Measurements from ENCODE around the gene LILRA5. TPM values are rescaled to one million over a fixed set of nuclear protein-coding genes. Genes with fewer than 3 reads are reported as not detected.

LILRA5 gene
- total and polyA plus RNA-seq, 8 donors: 0.44 to 52.8 (median 0.84) TPM; not detected in 1

DNA sequence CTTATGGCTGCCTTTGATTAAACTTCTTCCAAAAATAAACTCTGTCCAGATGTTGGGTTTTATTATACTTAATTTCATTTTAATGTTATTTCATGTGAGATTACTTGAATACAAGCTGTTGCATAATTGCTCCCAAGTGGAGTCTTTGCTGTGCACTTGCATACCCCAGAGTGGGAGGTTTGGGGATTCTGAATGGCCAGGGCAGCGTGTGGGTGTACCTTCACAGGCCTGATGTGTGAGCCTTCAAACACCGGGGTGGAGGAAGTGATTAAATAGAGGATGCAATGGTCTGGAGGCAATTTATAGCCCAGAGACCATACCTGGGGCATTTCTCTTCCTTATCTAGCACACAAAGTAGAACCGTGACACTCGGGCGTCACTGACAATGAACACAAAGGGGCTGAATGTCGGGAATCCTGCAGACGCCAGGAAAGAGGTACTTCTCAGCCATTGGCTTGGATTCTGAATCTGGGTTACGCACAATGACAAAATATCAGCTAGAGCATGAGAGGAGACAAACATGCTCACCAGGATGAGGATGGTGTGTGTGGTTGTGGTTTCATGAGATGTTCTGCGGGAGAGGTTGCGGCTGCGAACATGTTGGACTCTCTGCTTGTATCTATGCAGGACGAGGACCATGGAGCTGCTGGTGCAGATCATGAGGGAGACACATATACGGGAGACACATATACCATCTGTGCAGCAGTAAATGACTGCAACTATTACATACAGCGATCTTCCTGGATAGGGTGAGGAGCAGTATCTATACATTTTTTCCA is 7.1 kb upstream of the LILRA5 start:
- no peak for ATAC-seq
- Histone ChIP-seq H3K27ac (peak overlapping the region in 1 of 2 donors; percentile 92), H3K4me1 (peaks cover 0 to 45% of the 10 kb centered on the region in 2 donors), H3K9me3 (no peaks in the 10 kb centered on the region), H3K4me3 (no peak overlapping the region), H3K36me3 (no peaks in the 10 kb centered on the region), H3K27me3 (peaks cover 4 to 58% of the 10 kb centered on the region in 2 donors)
- intact Hi-C loops (cut with DNase I): loop anchor here in 1 of 2 donors (10.0 kb wide), 1 partner anchor 75 kb away; no protein-coding TSS in a partner anchor
- TF ChIP-seq, protein P1, sequence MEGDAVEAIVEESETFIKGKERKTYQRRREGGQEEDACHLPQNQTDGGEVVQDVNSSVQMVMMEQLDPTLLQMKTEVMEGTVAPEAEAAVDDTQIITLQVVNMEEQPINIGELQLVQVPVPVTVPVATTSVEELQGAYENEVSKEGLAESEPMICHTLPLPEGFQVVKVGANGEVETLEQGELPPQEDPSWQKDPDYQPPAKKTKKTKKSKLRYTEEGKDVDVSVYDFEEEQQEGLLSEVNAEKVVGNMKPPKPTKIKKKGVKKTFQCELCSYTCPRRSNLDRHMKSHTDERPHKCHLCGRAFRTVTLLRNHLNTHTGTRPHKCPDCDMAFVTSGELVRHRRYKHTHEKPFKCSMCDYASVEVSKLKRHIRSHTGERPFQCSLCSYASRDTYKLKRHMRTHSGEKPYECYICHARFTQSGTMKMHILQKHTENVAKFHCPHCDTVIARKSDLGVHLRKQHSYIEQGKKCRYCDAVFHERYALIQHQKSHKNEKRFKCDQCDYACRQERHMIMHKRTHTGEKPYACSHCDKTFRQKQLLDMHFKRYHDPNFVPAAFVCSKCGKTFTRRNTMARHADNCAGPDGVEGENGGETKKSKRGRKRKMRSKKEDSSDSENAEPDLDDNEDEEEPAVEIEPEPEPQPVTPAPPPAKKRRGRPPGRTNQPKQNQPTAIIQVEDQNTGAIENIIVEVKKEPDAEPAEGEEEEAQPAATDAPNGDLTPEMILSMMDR (IDR thresholded peaks at IDR 0.05): no peak
- no peak for DNase-seq

GRCh38 chr19:54319049-54319448 is 6.1 kb upstream of the LILRA5 start:
- peaks cover 1 to 58% of the 10 kb centered on the region in 2 donors for H3K27me3 ChIP-seq
- peaks cover 0 to 45% of the 10 kb centered on the region in 2 donors for H3K4me1 ChIP-seq
- no peak overlapping the region for H3K4me3 ChIP-seq
- DNase-seq: no peak
- peak overlapping the region in 1 of 2 donors; percentile 92 for H3K27ac ChIP-seq
- TF ChIP-seq, protein P1 (IDR thresholded peaks at IDR 0.05): no peak
- intact Hi-C loops (cut with DNase I): no loop called here
- H3K36me3 ChIP-seq: no peaks in the 10 kb centered on the region
- no peaks in the 10 kb centered on the region for H3K9me3 ChIP-seq
- peak; percentile 17 for ATAC-seq

DNA sequence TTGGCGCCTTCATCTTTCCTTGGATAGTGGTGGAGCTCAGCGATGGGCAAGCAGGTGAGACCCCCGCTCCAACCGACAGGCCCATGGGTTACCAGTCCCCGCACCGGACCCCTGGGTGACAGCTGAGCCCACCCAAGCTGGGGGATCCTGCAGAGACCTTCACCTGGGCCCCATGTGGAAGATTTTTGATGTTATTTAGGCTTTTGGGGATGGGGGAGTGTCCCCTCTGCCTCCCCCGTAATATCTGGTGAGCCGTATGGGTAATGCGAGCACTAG is 4.9 kb upstream of the LILRA5 start:
- H3K27ac ChIP-seq: peak overlapping the region in 1 of 2 donors; percentile 92
- ATAC-seq: no peak

DNA sequence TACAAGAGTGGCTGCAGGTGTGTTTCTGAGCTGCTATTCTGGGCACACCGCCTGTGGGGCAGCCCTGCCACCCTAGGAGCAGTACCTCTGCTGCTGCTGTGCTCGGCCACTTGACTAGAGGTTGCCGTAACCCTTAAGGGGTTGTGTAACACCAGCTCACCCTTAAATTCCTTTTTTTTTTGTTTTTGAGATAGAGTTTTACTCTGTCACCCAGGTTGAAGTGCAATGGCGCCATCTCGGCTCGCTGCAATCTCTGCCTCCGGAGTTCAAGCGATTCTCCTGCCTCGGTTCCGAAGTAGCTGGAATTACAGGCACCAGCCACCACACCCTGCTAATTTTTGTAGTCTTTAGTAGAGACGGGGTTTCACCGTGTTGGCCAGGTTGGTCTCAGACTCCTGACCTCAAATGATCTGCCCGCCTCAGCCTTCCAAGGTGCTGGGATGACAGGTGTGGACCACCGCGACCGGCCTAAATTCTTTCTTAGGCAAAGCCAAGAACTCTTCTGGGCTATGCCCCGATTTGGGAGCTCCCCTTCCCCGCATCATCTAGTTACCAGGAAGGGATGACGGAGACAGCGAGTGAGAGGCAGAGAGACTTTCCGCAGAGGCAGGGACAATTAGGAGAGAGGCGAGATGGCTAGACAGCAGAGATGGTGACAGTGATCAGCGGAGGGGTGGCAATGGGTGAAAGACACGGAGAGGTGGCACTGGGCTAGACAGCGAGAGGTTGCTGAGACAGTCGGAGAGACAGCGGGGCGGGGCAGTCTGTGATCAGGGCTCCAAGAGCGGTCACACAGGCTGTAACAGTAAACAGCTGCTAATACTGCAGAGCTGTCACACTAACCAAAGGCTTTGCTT is 4.4 kb upstream of the LILRA5 start:
- ATAC-seq (peak; percentile 58), DNase-seq (peak in 1 of 4 donors; percentile 84)
- TF ChIP-seq, protein P1 (IDR thresholded peaks at IDR 0.05): no peak
- peak overlapping the region in 1 of 2 donors; percentile 16 for H3K4me3 ChIP-seq
- peaks cover 0 to 61% of the 10 kb centered on the region in 2 donors for H3K4me1 ChIP-seq
- no peaks in the 10 kb centered on the region for H3K36me3 ChIP-seq
- intact Hi-C loops (cut with DNase I): no loop called here
- no peaks in the 10 kb centered on the region for H3K9me3 ChIP-seq
- peak overlapping the region in 1 of 2 donors; percentile 92 for H3K27ac ChIP-seq
- H3K27me3 ChIP-seq: peaks cover 0 to 67% of the 10 kb centered on the region in 2 donors

More for the DNA sequence above, 4.9 kb upstream of the LILRA5 start:
- TF ChIP-seq, protein P1 (IDR thresholded peaks at IDR 0.05): no peak
- Histone ChIP-seq H3K36me3 (no peaks in the 10 kb centered on the region), H3K9me3 (no peaks in the 10 kb centered on the region), H3K4me1 (peaks cover 0 to 56% of the 10 kb centered on the region in 2 donors), H3K4me3 (no peak overlapping the region), H3K27me3 (peaks cover 0 to 62% of the 10 kb centered on the region in 2 donors)
- intact Hi-C loops (cut with DNase I): no loop called here
- no peak for DNase-seq

- no peaks in the 10 kb centered on the region for H3K36me3 ChIP-seq
- H3K9me3 ChIP-seq: no peaks in the 10 kb centered on the region
- peaks cover 0 to 63% of the 10 kb centered on the region in 2 donors for H3K4me1 ChIP-seq
- peak overlapping the region in 1 of 2 donors; percentile 16 for H3K4me3 ChIP-seq
- DNase-seq: peak in 1 of 4 donors; percentile 81
- intact Hi-C loops (cut with DNase I): no loop called here
- peak overlapping the region in 1 of 2 donors; percentile 92 for H3K27ac ChIP-seq
- TF ChIP-seq, protein P1 (IDR thresholded peaks at IDR 0.05): no peak
- H3K27me3 ChIP-seq: peaks cover 0 to 69% of the 10 kb centered on the region in 2 donors
- peak; percentile 74 for ATAC-seq
These were observed 3.8 kb upstream of the LILRA5 start for GRCh38 chr19:54316746-54317107.

All from left lung (tissue), 10 donors.